Fibroblast of pulmonary artery (primary cell): ENCODE data around the gene ALK.

ENCODE experiments used
- DNase-seq: peaks from one replicate; pipeline ENCODE4 v3.0.0-alpha.2; 2010; ENCODE audit warnings: low read depth
- H3K4me3 ChIP-seq: replicated peaks from 2 replicates; pipeline ENCODE4 v1.5.1; 2011; ENCODE audit warnings: low read depth, mild to moderate bottlenecking, control low read depth, low read length, moderate library complexity
- TF ChIP-seq, protein P1 (sequence below): IDR thresholded peaks from 2 replicates; pipeline ENCODE4 v1.5.1; 2011; ENCODE audit warnings: mild to moderate bottlenecking, control low read depth, low read length, inconsistent platforms; ENCODE audit errors: missing control alignments

ALK gene

GRCh38 chr2:29164091-29164846, 757.1 kb downstream of the ALK start:
- TF ChIP-seq, protein P1, sequence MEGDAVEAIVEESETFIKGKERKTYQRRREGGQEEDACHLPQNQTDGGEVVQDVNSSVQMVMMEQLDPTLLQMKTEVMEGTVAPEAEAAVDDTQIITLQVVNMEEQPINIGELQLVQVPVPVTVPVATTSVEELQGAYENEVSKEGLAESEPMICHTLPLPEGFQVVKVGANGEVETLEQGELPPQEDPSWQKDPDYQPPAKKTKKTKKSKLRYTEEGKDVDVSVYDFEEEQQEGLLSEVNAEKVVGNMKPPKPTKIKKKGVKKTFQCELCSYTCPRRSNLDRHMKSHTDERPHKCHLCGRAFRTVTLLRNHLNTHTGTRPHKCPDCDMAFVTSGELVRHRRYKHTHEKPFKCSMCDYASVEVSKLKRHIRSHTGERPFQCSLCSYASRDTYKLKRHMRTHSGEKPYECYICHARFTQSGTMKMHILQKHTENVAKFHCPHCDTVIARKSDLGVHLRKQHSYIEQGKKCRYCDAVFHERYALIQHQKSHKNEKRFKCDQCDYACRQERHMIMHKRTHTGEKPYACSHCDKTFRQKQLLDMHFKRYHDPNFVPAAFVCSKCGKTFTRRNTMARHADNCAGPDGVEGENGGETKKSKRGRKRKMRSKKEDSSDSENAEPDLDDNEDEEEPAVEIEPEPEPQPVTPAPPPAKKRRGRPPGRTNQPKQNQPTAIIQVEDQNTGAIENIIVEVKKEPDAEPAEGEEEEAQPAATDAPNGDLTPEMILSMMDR: no peak
- DNase-seq: no peak
- H3K4me3 ChIP-seq: no peak overlapping the region

DNA sequence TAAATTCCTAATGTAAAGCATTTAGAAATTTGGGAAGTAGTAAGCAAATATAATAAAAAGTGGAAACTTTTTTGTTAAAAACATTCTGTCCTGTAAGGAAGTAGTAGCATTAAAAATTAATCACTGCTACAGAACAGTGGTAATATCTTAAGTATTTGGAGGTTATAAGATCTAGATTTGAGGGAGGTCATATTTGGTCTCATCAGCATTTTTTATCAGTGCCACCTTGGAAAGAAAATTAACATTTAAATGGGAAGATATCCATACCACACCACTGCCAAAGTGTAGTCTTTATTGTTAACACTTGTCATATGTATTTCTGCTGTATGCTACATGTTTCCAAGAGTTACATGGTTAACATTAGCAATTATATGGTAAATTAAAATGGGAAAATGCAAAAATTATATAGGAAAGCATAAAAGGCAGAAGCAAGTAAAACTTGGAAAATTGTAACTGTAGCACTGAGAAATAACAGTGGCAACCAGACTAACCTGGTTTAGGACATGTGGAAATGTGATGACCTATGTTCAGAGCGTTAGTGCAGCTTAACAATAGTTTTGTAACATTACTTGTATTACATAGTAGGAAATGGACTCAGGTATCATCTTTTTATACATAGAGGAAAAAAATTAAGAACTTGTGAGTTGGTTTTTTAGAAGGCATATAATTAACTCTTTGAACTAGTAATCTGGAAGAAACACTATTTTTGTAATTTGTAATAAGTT, 759.0 kb downstream of the ALK start:
- TF ChIP-seq, protein P1: no peak
- DNase-seq: no peak
- H3K4me3 ChIP-seq: no peak overlapping the region

DNA sequence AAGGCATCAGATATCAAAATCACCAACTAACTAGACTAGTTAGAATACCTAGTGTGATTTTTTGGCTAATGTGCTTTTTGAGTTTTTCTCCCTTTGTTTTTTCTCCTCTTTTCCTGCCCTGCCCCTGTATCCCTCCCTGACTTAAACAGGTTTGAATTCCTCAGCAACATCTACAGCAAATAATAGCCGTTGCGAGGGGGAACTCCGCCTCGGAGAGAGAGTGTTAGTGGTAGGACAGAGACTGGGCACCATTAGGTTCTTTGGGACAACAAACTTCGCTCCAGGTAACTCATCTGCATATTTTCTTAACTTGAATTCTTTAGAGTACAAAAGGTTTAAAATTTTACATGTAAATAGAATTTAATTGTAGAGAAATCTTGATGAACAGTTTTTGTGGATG, 761.2 kb downstream of the ALK start:
- no peak overlapping the region for H3K4me3 ChIP-seq
- TF ChIP-seq, protein P1: no peak
- no peak for DNase-seq

GRCh38 chr2:29159125-29159524, 762.3 kb downstream of the ALK start:
- no peak for DNase-seq
- no peak overlapping the region for H3K4me3 ChIP-seq
- TF ChIP-seq, protein P1: no peak

DNA sequence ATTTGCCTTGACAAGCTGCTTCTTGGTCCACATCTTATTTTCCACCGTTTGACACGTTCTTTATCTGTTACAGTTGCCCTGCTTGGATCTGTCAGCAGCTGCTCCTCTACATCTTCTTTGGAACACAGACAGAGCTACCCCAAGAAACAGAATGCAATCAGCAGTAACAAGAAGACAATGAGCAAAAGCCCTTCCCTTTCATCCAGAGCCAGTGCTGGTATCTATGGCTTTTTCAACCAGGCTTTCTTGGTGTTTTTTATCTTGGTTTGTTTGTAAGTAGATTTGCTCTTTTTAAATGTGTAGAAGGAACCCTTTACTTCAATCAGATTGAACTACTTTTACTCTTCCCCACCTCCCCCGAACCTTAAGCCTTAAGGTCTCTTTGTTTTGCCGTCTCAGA, 764.3 kb downstream of the ALK start:
- DNase-seq: no peak
- no peak overlapping the region for H3K4me3 ChIP-seq
- TF ChIP-seq, protein P1: no peak

DNA sequence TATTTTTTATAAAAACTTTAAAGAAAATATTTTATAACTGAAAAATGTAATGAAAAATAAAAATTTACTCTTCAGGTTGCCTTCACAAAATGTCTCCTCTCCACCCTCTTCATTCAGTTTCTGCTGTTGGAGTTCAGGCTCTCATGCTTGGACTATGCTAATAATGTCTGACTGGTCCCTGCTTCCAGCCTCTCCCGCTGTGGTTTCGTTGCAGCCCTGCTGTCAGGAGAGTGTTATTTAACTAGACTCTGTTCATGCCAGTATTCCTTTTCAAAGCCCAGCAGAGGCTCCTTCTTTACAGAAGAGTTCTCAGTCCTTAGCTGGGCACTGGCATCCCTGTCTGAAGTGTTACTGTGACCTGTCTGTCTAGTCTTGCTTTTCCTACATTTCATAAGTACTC, 765.8 kb downstream of the ALK start:
- DNase-seq: no peak
- TF ChIP-seq, protein P1: no peak
- no peak overlapping the region for H3K4me3 ChIP-seq
